Panc1 (cell line): Measurements from ENCODE around the gene ROCK2. TPM values are rescaled to one million over a fixed set of nuclear protein-coding genes. Genes with fewer than 3 reads are reported as not detected.

Experiments used
- ATAC-seq: fragments of 200-7000 bp; cut with Tn5 transposase; 2 replicates; pipeline ENCODE4 v1.9.1; 2020; ENCODE audit warnings: mild to moderate bottlenecking, moderate library complexity
- BruUV-seq: library from RNA; stranded (reverse); fragments of 400-500 nt; replicated peaks from 2 replicates; lab custom pipeline; 2021; lab: Mats Ljungman, UMichigan
- CTCF ChIA-PET: fragments of 300-600 bp; sonication (Branson Sonifier 250); formaldehyde crosslinking; loops from one replicate; lab custom pipeline; 2022; ENCODE audit warnings: antibody characterized with exemption; lab: Charles Lee
- POLR2A ChIA-PET: fragments of 300-600 bp; sonication (Branson Sonifier 250); formaldehyde crosslinking; loops from one replicate; lab custom pipeline; 2022; ENCODE audit warnings: antibody characterized with exemption; lab: Charles Lee
- DNase-seq: peaks from one replicate; pipeline ENCODE4 v3.0.0-alpha.2; 2010; ENCODE audit warnings: low read depth, low spot score
- H3K27ac ChIP-seq: 2 replicates; pipeline ENCODE4 v1.5.1; 2011; ENCODE audit warnings: mild to moderate bottlenecking, low read length, inconsistent platforms
- H3K27me3 ChIP-seq: fragments of 200-500 bp; sonication (Bioruptor generic); 2 replicates; pipeline ENCODE4 v1.6.0; 2014; ENCODE audit warnings: low read length, inconsistent platforms; ENCODE audit not compliant: control insufficient read depth, insufficient read depth
- H3K36me3 ChIP-seq: fragments of 200-500 bp; sonication (Bioruptor generic); 2 replicates; pipeline ENCODE4 v1.5.1; 2014; ENCODE audit warnings: inconsistent platforms, mild to moderate bottlenecking, low read length, moderate library complexity; ENCODE audit not compliant: control insufficient read depth, insufficient read depth
- H3K4me1 ChIP-seq: 2 replicates; pipeline ENCODE4 v1.5.1; 2011; ENCODE audit warnings: inconsistent platforms, mild to moderate bottlenecking, low read length, moderate library complexity; ENCODE audit not compliant: control insufficient read depth, insufficient read depth
- H3K4me3 ChIP-seq, 2 experiments: 2 replicates each; pipeline ENCODE4 v1.5.1; 2011 to 2012; ENCODE audit warnings: low read depth in 2 of 2, low read length in 2 of 2, mild to moderate bottlenecking in 2 of 2, inconsistent platforms in 1 of 2, moderate library complexity in 1 of 2
- H3K9me3 ChIP-seq: fragments of 200-500 bp; sonication (Bioruptor generic); 2 replicates; pipeline ENCODE4 v1.5.1; 2014; ENCODE audit warnings: low read depth, mild to moderate bottlenecking, inconsistent platforms, low read length, moderate library complexity; ENCODE audit not compliant: control insufficient read depth, insufficient read depth
- POLR2AphosphoS5 ChIP-seq: IDR thresholded peaks from 2 replicates; pipeline ENCODE4 v1.6.1; 2012; ENCODE audit warnings: mild to moderate bottlenecking, low read depth, low read length, moderate library complexity
- REST ChIP-seq, 2 experiments: IDR thresholded peaks; 2 replicates each; pipeline ENCODE4 v1.6.1; 2011 to 2012; ENCODE audit warnings: low read depth in 2 of 2, control low read depth in 1 of 2, low read length in 1 of 2, mild to moderate bottlenecking in 1 of 2, moderate library complexity in 1 of 2; ENCODE audit not compliant: insufficient read depth in 1 of 2
- SIN3A ChIP-seq: IDR thresholded peaks from 2 replicates; pipeline ENCODE4 v1.6.1; 2012; ENCODE audit warnings: low read depth, mild to moderate bottlenecking, low read length, moderate library complexity, borderline replicate concordance; ENCODE audit not compliant: insufficient read depth
- TCF7L2 ChIP-seq: IDR thresholded peaks from 2 replicates; pipeline ENCODE4 v1.6.1; 2011; ENCODE audit warnings: mild to moderate bottlenecking, low read depth, low read length, inconsistent platforms
- in situ Hi-C: cut with HindIII; loops from 2 replicates; pipeline ENCODE4 v1.10.0; 2016; ENCODE audit warnings: low sequenced_read_pairs, low pct_unique_long_range_greater_than_20kb
- intact Hi-C: fragments of 100-400 bp; cut with micrococcal nuclease; formaldehyde crosslinking; loops from one replicate; pipeline ENCODE4 v1.10.0; 2022; ENCODE audit not compliant: unreplicated experiment
- total RNA-seq: library from RNA; stranded (reverse); gene quantifications from one replicate; pipeline ENCODE4 v1.2.1, GENCODE V29; 2021; ENCODE audit not compliant: unreplicated experiment
- TF ChIP-seq, protein P1 (sequence below): fragments of 450-650 bp; IDR thresholded peaks from 2 replicates; pipeline ENCODE4 v1.5.1; 2017; ENCODE audit warnings: mild to moderate bottlenecking

The ROCK2 gene
- total RNA-seq, 1 experiment from 2014 or later, result 47.9 TPM

- peaks cover 4% of the 10 kb centered on the region; the same call in 1 of the 2 replicates for H3K4me1 ChIP-seq
- no peaks in the 10 kb centered on the region for H3K9me3 ChIP-seq
- BruUV-seq, result no TSS peak
- H3K4me3 ChIP-seq, result no peak overlapping the region
- POLR2A ChIA-PET, result no interaction called here
- CTCF ChIA-PET, result no interaction called here
- no peak overlapping the region for H3K27ac ChIP-seq
- ATAC-seq, result no peak
- intact Hi-C loops (no loop called here), in situ Hi-C loops (no loop called here)
- TF ChIP-seq TCF7L2 (no peak), SIN3A (no peak), REST (IDR thresholded peaks at IDR 0.05; ENCODE audit: insufficient read depth in 1 of 2, low read depth in 2 of 2, low read length in 1 of 2) (no peak), POLR2AphosphoS5 (no peak)
- TF ChIP-seq, protein P1, sequence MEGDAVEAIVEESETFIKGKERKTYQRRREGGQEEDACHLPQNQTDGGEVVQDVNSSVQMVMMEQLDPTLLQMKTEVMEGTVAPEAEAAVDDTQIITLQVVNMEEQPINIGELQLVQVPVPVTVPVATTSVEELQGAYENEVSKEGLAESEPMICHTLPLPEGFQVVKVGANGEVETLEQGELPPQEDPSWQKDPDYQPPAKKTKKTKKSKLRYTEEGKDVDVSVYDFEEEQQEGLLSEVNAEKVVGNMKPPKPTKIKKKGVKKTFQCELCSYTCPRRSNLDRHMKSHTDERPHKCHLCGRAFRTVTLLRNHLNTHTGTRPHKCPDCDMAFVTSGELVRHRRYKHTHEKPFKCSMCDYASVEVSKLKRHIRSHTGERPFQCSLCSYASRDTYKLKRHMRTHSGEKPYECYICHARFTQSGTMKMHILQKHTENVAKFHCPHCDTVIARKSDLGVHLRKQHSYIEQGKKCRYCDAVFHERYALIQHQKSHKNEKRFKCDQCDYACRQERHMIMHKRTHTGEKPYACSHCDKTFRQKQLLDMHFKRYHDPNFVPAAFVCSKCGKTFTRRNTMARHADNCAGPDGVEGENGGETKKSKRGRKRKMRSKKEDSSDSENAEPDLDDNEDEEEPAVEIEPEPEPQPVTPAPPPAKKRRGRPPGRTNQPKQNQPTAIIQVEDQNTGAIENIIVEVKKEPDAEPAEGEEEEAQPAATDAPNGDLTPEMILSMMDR, result no peak
- H3K36me3 ChIP-seq, result no peaks in the 10 kb centered on the region
- H3K27me3 ChIP-seq, result no peaks in the 10 kb centered on the region
- DNase-seq, result no peak
These were observed 184.8 kb downstream of the ROCK2 start for GRCh38 chr2:11159574-11160170.

DNA sequence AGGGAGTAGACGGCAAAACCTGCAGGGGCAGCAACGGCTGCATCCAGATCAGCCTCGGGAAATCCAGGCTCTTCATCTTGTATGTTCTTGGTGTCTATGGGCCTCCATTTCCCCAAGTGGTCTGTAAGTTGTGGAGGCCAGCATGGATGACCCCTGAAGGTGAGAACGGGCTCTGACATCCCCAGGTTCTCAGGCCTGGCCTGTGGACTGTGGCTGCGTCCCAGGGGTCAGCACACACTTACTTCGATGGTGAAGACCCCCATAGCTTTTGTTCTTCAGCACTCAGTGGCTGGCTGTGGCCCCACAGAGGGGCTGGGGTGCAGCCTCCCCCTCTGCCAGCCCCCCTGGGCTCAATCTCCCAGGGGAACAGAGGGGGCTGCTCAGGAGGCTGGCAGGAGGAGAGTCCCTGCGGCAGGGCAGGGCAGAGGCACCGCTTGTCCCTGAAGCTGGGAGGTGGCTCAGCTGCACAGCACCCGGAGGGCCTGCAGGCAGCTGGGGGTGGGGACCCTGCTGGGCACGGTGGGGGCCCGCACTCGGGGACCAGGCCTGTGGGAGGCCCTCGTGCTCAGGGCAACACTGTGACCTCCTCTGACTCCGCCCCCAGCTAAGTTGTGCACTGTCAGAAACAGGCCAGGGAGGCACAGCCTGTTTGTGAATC lies 185.4 kb downstream of the ROCK2 start:
- ChIA-PET POLR2A (no interaction called here), CTCF (no interaction called here)
- TF ChIP-seq TCF7L2, result no peak
- in situ Hi-C loops (no loop called here), intact Hi-C loops (no loop called here)
- ATAC-seq (no peak), DNase-seq (no peak)
- Histone ChIP-seq H3K9me3 (no peaks in the 10 kb centered on the region), H3K27me3 (no peaks in the 10 kb centered on the region), H3K4me1 (peaks cover 9% of the 10 kb centered on the region), H3K27ac (no peak overlapping the region), H3K4me3 (no peak overlapping the region), H3K36me3 (no peaks in the 10 kb centered on the region)
- no TSS peak for BruUV-seq

GRCh38 chr2:11157731-11158130 lies 186.7 kb downstream of the ROCK2 start:
- POLR2A ChIA-PET, result no interaction called here
- in situ Hi-C loops, result no loop called here
- no peak for DNase-seq

More at GRCh38 chr2:11157731-11158130, 186.7 kb downstream of the ROCK2 start:
- H3K27me3 ChIP-seq, result no peaks in the 10 kb centered on the region
- intact Hi-C loops, result no loop called here
- H3K36me3 ChIP-seq, result no peaks in the 10 kb centered on the region
- no peak overlapping the region for H3K4me3 ChIP-seq
- H3K4me1 ChIP-seq, result peaks cover 9% of the 10 kb centered on the region
- no peak for ATAC-seq
- CTCF ChIA-PET, result no interaction called here
- no TSS peak for BruUV-seq
- no peak overlapping the region for H3K27ac ChIP-seq
- no peaks in the 10 kb centered on the region for H3K9me3 ChIP-seq
- TF ChIP-seq REST (IDR thresholded peaks at IDR 0.05; ENCODE audit: insufficient read depth in 1 of 2, low read depth in 2 of 2, low read length in 1 of 2) (no peak), POLR2AphosphoS5 (no peak), TCF7L2 (no peak), SIN3A (no peak)
- TF ChIP-seq, protein P1, result no peak
